WTC11 (cell line): ENCODE results near the gene IL36A. TPM values are rescaled to one million over a fixed set of nuclear protein-coding genes. Genes with fewer than 3 reads are reported as not detected.

Experiments
- ATAC-seq: fragments of 200-7000 bp; cut with Tn5 transposase; 2 replicates; pipeline ENCODE4 v1.10.0; 2021; ENCODE audit warnings: mild to moderate bottlenecking, moderate library complexity
- CTCF ChIA-PET: fragments of 300-600 bp; sonication (Branson Sonifier 250); formaldehyde crosslinking; loops from one replicate; lab custom pipeline; 2021; ENCODE audit warnings: antibody characterized with exemption; lab: Charles Lee
- POLR2A ChIA-PET: fragments of 350-600 bp; sonication (Branson Sonifier 250); formaldehyde crosslinking; loops from one replicate; lab custom pipeline; 2021; ENCODE audit warnings: antibody characterized with exemption; lab: Charles Lee
- DNase-seq: peaks from one replicate; pipeline ENCODE4 v3.0.0; 2021; ENCODE audit warnings: low spot score
- H3K27ac Mint-ChIP-seq: 2 replicates; pipeline ENCODE4 v1.8.0; 2021; ENCODE audit warnings: mixed read lengths
- H3K27me3 Mint-ChIP-seq: 2 replicates; pipeline ENCODE4 v1.8.0; 2021; ENCODE audit warnings: low read depth, mild to moderate bottlenecking, moderate library complexity, mixed read lengths
- H3K36me3 Mint-ChIP-seq: 2 replicates; pipeline ENCODE4 v1.8.0; 2021; ENCODE audit warnings: mixed read lengths
- H3K4me1 Mint-ChIP-seq: 2 replicates; pipeline ENCODE4 v1.8.0; 2022; ENCODE audit warnings: mixed read lengths
- H3K4me3 Mint-ChIP-seq: 2 replicates; pipeline ENCODE4 v1.8.0; 2021; ENCODE audit warnings: mild to moderate bottlenecking, moderate library complexity, mixed read lengths
- H3K9me3 Mint-ChIP-seq: 2 replicates; pipeline ENCODE4 v1.8.0; 2021; ENCODE audit warnings: mixed read lengths
- ESRRA ChIP-seq: sonication (generic); formaldehyde crosslinking; IDR thresholded peaks from 2 replicates; pipeline ENCODE4 v1.8.1; 2022; ENCODE audit warnings: mild to moderate bottlenecking, missing genetic modification reagents, borderline replicate concordance
- IRF2 ChIP-seq: sonication (generic); formaldehyde crosslinking; IDR thresholded peaks from 2 replicates; pipeline ENCODE4 v1.8.0; 2022; ENCODE audit warnings: low read depth, missing genetic modification reagents, borderline replicate concordance
- NFATC4 ChIP-seq: fragments of 250-450 bp; sonication (Bioruptor Pico); IDR thresholded peaks from 2 replicates; pipeline ENCODE4 v1.9.0; 2021; ENCODE audit warnings: mild to moderate bottlenecking
- NR2C2 ChIP-seq: sonication (generic); formaldehyde crosslinking; IDR thresholded peaks from 2 replicates; pipeline ENCODE4 v1.8.0; 2022; ENCODE audit warnings: mild to moderate bottlenecking, missing genetic modification reagents
- OVOL2 ChIP-seq: fragments of 250-450 bp; sonication (Bioruptor Pico); IDR thresholded peaks from 2 replicates; pipeline ENCODE4 v1.9.0; 2021; ENCODE audit warnings: mild to moderate bottlenecking, borderline replicate concordance
- RELA ChIP-seq: sonication (generic); formaldehyde crosslinking; IDR thresholded peaks from 2 replicates; pipeline ENCODE4 v1.8.1; 2022; ENCODE audit warnings: missing genetic modification reagents, mild to moderate bottlenecking, borderline replicate concordance
- SOX15 ChIP-seq: fragments of 250-450 bp; sonication (Bioruptor Pico); IDR thresholded peaks from 2 replicates; pipeline ENCODE4 v1.9.0; 2021; ENCODE audit warnings: mild to moderate bottlenecking
- TP53 ChIP-seq: sonication (generic); formaldehyde crosslinking; IDR thresholded peaks from 2 replicates; pipeline ENCODE4 v1.8.1; 2023; ENCODE audit warnings: mild to moderate bottlenecking, missing genetic modification reagents
- ZNF219 ChIP-seq: sonication (generic); formaldehyde crosslinking; IDR thresholded peaks from 2 replicates; pipeline ENCODE4 v1.8.0; 2023; ENCODE audit warnings: missing genetic modification reagents, mild to moderate bottlenecking, borderline replicate concordance
- ZNF317 ChIP-seq: sonication (generic); formaldehyde crosslinking; IDR thresholded peaks from 2 replicates; pipeline ENCODE4 v1.8.1; 2023; ENCODE audit warnings: low read depth, mild to moderate bottlenecking, moderate library complexity, missing genetic modification reagents, borderline replicate concordance
- ZNF423 ChIP-seq: fragments of 250-450 bp; sonication (Bioruptor Pico); IDR thresholded peaks from 2 replicates; pipeline ENCODE4 v2.1.2; 2022; ENCODE audit warnings: mild to moderate bottlenecking, moderate library complexity
- total RNA-seq: library from RNA; stranded (reverse); gene quantifications from 3 replicates; pipeline ENCODE4 v1.2.3, GENCODE V29; 2021
- TF ChIP-seq, protein P1 (sequence below): fragments of 250-450 bp; sonication (Bioruptor Pico); conservative IDR thresholded peaks from 2 replicates; pipeline ENCODE4 v1.9.0; 2021; ENCODE audit warnings: mild to moderate bottlenecking
- TF ChIP-seq, protein P2 (sequence below): sonication (generic); formaldehyde crosslinking; IDR thresholded peaks from 2 replicates; pipeline ENCODE4 v1.8.1; 2022; ENCODE audit warnings: low read depth, mild to moderate bottlenecking, moderate library complexity, missing genetic modification reagents, borderline replicate concordance
- TF ChIP-seq, protein P3 (sequence below): sonication (generic); formaldehyde crosslinking; IDR thresholded peaks from 2 replicates; pipeline ENCODE4 v1.8.0; 2023; ENCODE audit warnings: missing genetic modification reagents
- TF ChIP-seq, protein P4 (sequence below): sonication (generic); formaldehyde crosslinking; conservative IDR thresholded peaks from 2 replicates; pipeline ENCODE4 v1.8.1; 2022; ENCODE audit warnings: mild to moderate bottlenecking, missing genetic modification reagents
- TF ChIP-seq, protein P5 (sequence below): sonication (generic); formaldehyde crosslinking; conservative IDR thresholded peaks from 2 replicates; pipeline ENCODE4 v1.8.1; 2023; ENCODE audit warnings: mild to moderate bottlenecking, low read depth, missing genetic modification reagents, moderate library complexity
- TF ChIP-seq, protein P6 (sequence below): sonication (generic); formaldehyde crosslinking; IDR thresholded peaks from 2 replicates; pipeline ENCODE4 v1.8.0; 2023; ENCODE audit warnings: missing genetic modification reagents, mild to moderate bottlenecking, borderline replicate concordance
- TF ChIP-seq, protein P7 (sequence below): sonication (generic); formaldehyde crosslinking; IDR thresholded peaks from 2 replicates; pipeline ENCODE4 v1.8.1; 2022; ENCODE audit warnings: mild to moderate bottlenecking, missing genetic modification reagents, moderate library complexity, borderline replicate concordance
- TF ChIP-seq, protein P8 (sequence below): sonication (generic); formaldehyde crosslinking; IDR thresholded peaks from 2 replicates; pipeline ENCODE4 v1.8.0; 2023; ENCODE audit warnings: mild to moderate bottlenecking, missing genetic modification reagents

IL36A gene
- total RNA-seq, 1 experiment from 2014 or later: not detected

DNA sequence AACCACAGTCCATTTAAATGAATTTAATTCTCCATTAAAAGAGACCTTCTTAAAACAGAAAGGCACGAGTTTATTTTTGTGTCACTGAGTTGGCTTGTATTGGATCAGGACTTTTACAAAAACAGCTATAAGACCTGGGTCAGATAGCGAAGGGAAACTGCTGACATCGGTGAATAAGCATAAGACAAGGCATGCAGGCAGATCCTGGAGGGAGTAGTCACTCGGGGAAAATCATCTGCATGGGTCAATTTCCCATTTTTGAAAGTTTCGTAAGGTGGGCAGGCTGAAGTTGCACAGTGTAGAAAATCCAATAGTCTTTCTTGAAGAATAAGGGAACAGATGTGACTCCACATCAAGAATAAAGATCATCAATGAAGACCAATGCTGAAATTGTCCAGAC is 34.5 kb downstream of the IL36A start:
- no peak for DNase-seq
- Mint-ChIP-seq H3K4me1 (no peaks in the 10 kb centered on the region), H3K9me3 (peaks cover 7% of the 10 kb centered on the region; the same call in 1 of the 2 replicates), H3K27ac (no peak overlapping the region)
- POLR2A ChIA-PET: no interaction called here
- CTCF ChIA-PET: no interaction called here
- TF ChIP-seq ZNF423 (CRISPR knock-in tag): no peak
- TF ChIP-seq, all 79 proteins: peak for 0
- ATAC-seq: no peak
- Mint-ChIP-seq H3K27me3 (peaks cover 7% of the 10 kb centered on the region), H3K36me3 (no peaks in the 10 kb centered on the region), H3K4me3 (no peak overlapping the region)

DNA sequence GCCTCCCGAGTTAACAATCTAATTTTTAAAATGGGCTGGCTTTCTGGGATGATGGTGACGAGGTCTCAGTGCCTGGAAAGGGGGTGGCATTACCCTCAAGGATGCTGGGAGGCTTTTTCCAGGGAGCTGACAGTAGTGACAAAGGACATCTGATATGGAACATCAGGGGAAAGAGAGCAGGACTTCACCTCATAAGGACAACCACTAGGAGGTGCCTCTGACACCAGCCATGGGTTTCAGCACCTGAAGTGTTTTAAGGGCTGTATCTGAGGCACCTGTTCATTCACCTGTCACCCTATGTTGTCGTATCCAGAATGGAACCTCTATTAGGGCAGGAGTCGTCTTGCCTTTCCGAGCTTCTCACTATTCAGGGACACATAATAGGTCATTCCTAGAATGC is 36.6 kb downstream of the IL36A start:
- ChIA-PET CTCF (interaction anchor here (1.0 to 1.2 kb wide), 2 partner anchors 38 to 82 kb away, joined by 3 to 5 read pairs; no protein-coding TSS in a partner anchor), POLR2A (no interaction called here)
- DNase-seq (peak; percentile 22), ATAC-seq (peak; percentile 85)
- Mint-ChIP-seq H3K9me3 (peaks cover 8% of the 10 kb centered on the region), H3K4me3 (no peak overlapping the region), H3K4me1 (no peaks in the 10 kb centered on the region), H3K36me3 (no peaks in the 10 kb centered on the region), H3K27ac (no peak overlapping the region), H3K27me3 (peaks cover 9% of the 10 kb centered on the region)
- no peak for TF ChIP-seq ZNF317 (CRISPR knock-in tag)
- TF ChIP-seq SOX15 (CRISPR knock-in tag): no peak
- TF ChIP-seq, protein P1, sequence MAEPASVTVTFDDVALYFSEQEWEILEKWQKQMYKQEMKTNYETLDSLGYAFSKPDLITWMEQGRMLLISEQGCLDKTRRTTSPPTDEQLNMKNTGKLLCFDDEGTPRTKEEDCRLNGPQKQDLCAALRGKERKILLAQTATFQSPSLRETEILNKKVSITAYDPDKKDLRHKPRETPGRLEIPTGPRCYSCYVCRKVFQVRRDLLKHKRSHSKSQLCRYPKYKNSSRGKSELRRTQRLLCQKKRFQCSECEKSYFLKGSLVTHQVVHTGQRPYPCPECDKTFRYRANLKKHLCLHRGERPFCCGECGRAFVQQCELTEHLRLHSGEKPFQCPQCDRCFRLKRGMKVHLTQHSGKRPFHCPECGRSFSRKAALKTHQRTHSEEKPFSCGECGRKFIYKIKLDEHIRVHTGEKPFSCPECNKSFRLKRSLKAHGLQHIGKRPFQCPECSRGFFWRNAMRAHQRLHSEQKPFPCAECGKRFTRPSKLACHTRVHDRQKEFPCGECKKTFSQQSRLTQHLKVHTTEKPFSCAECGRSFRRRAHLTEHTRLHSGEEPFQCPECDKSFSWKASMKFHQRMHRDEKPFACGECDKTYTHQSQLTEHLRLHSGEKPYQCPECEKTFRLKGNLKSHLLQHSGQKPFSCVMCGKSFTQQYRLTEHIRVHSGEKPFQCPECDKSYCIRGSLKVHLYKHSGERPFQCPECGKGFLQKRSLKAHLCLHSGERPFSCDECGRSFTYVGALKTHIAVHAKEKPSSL: no peak
- TF ChIP-seq, protein P2, sequence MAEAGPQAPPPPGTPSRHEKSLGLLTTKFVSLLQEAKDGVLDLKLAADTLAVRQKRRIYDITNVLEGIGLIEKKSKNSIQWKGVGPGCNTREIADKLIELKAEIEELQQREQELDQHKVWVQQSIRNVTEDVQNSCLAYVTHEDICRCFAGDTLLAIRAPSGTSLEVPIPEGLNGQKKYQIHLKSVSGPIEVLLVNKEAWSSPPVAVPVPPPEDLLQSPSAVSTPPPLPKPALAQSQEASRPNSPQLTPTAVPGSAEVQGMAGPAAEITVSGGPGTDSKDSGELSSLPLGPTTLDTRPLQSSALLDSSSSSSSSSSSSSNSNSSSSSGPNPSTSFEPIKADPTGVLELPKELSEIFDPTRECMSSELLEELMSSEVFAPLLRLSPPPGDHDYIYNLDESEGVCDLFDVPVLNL (CRISPR knock-in tag): no peak
- no peak for TF ChIP-seq NFATC4 (CRISPR knock-in tag)
- TF ChIP-seq, protein P3, sequence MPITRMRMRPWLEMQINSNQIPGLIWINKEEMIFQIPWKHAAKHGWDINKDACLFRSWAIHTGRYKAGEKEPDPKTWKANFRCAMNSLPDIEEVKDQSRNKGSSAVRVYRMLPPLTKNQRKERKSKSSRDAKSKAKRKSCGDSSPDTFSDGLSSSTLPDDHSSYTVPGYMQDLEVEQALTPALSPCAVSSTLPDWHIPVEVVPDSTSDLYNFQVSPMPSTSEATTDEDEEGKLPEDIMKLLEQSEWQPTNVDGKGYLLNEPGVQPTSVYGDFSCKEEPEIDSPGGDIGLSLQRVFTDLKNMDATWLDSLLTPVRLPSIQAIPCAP (CRISPR knock-in tag): no peak
- no peak for TF ChIP-seq OVOL2 (CRISPR knock-in tag)
- TF ChIP-seq, protein P4, sequence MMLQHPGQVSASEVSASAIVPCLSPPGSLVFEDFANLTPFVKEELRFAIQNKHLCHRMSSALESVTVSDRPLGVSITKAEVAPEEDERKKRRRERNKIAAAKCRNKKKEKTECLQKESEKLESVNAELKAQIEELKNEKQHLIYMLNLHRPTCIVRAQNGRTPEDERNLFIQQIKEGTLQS (CRISPR knock-in tag): no peak
- no peak for TF ChIP-seq TP53 (CRISPR knock-in tag)
- TF ChIP-seq, protein P5, sequence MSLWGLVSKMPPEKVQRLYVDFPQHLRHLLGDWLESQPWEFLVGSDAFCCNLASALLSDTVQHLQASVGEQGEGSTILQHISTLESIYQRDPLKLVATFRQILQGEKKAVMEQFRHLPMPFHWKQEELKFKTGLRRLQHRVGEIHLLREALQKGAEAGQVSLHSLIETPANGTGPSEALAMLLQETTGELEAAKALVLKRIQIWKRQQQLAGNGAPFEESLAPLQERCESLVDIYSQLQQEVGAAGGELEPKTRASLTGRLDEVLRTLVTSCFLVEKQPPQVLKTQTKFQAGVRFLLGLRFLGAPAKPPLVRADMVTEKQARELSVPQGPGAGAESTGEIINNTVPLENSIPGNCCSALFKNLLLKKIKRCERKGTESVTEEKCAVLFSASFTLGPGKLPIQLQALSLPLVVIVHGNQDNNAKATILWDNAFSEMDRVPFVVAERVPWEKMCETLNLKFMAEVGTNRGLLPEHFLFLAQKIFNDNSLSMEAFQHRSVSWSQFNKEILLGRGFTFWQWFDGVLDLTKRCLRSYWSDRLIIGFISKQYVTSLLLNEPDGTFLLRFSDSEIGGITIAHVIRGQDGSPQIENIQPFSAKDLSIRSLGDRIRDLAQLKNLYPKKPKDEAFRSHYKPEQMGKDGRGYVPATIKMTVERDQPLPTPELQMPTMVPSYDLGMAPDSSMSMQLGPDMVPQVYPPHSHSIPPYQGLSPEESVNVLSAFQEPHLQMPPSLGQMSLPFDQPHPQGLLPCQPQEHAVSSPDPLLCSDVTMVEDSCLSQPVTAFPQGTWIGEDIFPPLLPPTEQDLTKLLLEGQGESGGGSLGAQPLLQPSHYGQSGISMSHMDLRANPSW (CRISPR knock-in tag): no peak
- TF ChIP-seq, protein P6, sequence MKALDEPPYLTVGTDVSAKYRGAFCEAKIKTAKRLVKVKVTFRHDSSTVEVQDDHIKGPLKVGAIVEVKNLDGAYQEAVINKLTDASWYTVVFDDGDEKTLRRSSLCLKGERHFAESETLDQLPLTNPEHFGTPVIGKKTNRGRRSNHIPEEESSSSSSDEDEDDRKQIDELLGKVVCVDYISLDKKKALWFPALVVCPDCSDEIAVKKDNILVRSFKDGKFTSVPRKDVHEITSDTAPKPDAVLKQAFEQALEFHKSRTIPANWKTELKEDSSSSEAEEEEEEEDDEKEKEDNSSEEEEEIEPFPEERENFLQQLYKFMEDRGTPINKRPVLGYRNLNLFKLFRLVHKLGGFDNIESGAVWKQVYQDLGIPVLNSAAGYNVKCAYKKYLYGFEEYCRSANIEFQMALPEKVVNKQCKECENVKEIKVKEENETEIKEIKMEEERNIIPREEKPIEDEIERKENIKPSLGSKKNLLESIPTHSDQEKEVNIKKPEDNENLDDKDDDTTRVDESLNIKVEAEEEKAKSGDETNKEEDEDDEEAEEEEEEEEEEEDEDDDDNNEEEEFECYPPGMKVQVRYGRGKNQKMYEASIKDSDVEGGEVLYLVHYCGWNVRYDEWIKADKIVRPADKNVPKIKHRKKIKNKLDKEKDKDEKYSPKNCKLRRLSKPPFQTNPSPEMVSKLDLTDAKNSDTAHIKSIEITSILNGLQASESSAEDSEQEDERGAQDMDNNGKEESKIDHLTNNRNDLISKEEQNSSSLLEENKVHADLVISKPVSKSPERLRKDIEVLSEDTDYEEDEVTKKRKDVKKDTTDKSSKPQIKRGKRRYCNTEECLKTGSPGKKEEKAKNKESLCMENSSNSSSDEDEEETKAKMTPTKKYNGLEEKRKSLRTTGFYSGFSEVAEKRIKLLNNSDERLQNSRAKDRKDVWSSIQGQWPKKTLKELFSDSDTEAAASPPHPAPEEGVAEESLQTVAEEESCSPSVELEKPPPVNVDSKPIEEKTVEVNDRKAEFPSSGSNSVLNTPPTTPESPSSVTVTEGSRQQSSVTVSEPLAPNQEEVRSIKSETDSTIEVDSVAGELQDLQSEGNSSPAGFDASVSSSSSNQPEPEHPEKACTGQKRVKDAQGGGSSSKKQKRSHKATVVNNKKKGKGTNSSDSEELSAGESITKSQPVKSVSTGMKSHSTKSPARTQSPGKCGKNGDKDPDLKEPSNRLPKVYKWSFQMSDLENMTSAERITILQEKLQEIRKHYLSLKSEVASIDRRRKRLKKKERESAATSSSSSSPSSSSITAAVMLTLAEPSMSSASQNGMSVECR: no peak
- TF ChIP-seq NR2C2: no peak
- TF ChIP-seq ZNF219: no peak
- no peak for TF ChIP-seq ESRRA
- TF ChIP-seq RELA (CRISPR knock-in tag): no peak
- TF ChIP-seq, protein P7, sequence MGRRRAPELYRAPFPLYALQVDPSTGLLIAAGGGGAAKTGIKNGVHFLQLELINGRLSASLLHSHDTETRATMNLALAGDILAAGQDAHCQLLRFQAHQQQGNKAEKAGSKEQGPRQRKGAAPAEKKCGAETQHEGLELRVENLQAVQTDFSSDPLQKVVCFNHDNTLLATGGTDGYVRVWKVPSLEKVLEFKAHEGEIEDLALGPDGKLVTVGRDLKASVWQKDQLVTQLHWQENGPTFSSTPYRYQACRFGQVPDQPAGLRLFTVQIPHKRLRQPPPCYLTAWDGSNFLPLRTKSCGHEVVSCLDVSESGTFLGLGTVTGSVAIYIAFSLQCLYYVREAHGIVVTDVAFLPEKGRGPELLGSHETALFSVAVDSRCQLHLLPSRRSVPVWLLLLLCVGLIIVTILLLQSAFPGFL: no peak
- TF ChIP-seq, protein P8, sequence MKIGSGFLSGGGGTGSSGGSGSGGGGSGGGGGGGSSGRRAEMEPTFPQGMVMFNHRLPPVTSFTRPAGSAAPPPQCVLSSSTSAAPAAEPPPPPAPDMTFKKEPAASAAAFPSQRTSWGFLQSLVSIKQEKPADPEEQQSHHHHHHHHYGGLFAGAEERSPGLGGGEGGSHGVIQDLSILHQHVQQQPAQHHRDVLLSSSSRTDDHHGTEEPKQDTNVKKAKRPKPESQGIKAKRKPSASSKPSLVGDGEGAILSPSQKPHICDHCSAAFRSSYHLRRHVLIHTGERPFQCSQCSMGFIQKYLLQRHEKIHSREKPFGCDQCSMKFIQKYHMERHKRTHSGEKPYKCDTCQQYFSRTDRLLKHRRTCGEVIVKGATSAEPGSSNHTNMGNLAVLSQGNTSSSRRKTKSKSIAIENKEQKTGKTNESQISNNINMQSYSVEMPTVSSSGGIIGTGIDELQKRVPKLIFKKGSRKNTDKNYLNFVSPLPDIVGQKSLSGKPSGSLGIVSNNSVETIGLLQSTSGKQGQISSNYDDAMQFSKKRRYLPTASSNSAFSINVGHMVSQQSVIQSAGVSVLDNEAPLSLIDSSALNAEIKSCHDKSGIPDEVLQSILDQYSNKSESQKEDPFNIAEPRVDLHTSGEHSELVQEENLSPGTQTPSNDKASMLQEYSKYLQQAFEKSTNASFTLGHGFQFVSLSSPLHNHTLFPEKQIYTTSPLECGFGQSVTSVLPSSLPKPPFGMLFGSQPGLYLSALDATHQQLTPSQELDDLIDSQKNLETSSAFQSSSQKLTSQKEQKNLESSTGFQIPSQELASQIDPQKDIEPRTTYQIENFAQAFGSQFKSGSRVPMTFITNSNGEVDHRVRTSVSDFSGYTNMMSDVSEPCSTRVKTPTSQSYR (CRISPR knock-in tag): no peak
- no peak for TF ChIP-seq IRF2
